AG09309 (cell line): ENCODE data around the gene OGA.

ENCODE experiments used
- DNase-seq: peaks from one replicate; pipeline ENCODE4 v3.0.0-alpha.2; 2010; ENCODE audit warnings: low read depth
- H3K4me3 ChIP-seq: 2 replicates; pipeline ENCODE4 v1.5.1; 2011; ENCODE audit warnings: mild to moderate bottlenecking, low read depth, low read length, moderate library complexity; ENCODE audit not compliant: control insufficient read depth
- TF ChIP-seq, protein P1 (sequence below): IDR thresholded peaks from 2 replicates; pipeline ENCODE4 v1.5.1; 2011; ENCODE audit warnings: mild to moderate bottlenecking, low read depth, low read length, inconsistent platforms; ENCODE audit not compliant: insufficient read depth, control insufficient read depth; ENCODE audit errors: missing control alignments

The OGA gene

DNA sequence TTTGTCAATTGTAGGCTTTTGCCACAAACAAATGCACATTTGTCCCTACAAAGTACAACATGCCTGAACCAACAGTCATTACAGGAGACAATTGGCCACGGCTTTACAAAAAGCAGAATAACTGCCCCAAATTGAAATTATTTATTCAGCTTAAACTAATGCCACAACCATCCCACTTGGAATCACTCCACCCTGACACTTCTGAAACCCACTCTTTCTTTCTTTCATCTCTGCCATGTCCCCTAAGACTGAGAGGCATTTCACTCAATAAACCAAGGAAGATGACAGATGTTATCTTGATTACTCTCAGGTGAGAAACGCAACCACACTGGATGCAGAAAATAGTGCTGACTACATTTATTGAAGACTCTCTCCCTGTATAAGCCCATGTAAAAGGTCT, 32.4 kb downstream of the OGA start:
- TF ChIP-seq, protein P1, sequence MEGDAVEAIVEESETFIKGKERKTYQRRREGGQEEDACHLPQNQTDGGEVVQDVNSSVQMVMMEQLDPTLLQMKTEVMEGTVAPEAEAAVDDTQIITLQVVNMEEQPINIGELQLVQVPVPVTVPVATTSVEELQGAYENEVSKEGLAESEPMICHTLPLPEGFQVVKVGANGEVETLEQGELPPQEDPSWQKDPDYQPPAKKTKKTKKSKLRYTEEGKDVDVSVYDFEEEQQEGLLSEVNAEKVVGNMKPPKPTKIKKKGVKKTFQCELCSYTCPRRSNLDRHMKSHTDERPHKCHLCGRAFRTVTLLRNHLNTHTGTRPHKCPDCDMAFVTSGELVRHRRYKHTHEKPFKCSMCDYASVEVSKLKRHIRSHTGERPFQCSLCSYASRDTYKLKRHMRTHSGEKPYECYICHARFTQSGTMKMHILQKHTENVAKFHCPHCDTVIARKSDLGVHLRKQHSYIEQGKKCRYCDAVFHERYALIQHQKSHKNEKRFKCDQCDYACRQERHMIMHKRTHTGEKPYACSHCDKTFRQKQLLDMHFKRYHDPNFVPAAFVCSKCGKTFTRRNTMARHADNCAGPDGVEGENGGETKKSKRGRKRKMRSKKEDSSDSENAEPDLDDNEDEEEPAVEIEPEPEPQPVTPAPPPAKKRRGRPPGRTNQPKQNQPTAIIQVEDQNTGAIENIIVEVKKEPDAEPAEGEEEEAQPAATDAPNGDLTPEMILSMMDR = no peak

DNA sequence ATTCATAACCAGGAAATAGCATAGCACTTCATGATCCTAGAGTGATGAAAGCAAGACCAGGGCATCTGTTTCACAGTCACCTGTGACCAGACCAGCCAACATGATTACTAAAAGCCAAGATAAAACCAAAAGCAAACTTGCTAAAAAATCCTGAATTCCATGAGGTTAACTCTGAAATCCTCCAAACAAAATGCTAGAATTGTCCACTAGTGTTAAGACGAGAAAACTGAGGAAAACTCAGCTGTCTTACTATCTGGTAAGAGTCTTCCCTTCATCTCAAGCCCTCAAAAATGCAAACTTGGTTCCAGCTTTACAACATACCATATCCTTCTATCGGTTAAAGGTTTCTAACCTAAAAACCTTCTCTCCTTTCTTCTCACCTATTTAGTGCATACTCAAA, 33.7 kb downstream of the OGA start:
- H3K4me3 ChIP-seq = no peak overlapping the region
- no peak for DNase-seq
- TF ChIP-seq, protein P1 = no peak

More for the DNA sequence above, 32.4 kb downstream of the OGA start:
- H3K4me3 ChIP-seq = no peak overlapping the region
- DNase-seq = no peak

DNA sequence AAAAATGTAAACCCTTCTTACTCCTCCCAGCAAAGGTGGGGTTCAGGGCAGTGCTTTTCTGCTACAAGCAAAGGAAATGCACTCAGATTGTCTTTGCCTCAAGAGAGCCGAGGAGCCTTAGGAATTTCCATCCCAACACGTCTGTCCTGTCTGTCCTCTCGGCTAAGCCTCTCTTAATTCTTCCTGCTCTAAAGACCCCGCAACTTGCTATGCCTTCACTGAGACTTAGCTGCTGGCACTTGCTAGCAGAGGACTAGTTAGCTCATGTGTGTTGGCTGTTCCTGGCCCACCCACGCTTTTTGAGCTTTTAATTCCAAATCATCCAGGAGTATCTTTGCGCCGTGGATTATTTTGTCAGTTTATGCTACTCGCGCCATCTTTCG, 34.5 kb downstream of the OGA start:
- TF ChIP-seq, protein P1 = no peak
- peak overlapping the region; percentile 88 for H3K4me3 ChIP-seq
- DNase-seq = no peak

DNA sequence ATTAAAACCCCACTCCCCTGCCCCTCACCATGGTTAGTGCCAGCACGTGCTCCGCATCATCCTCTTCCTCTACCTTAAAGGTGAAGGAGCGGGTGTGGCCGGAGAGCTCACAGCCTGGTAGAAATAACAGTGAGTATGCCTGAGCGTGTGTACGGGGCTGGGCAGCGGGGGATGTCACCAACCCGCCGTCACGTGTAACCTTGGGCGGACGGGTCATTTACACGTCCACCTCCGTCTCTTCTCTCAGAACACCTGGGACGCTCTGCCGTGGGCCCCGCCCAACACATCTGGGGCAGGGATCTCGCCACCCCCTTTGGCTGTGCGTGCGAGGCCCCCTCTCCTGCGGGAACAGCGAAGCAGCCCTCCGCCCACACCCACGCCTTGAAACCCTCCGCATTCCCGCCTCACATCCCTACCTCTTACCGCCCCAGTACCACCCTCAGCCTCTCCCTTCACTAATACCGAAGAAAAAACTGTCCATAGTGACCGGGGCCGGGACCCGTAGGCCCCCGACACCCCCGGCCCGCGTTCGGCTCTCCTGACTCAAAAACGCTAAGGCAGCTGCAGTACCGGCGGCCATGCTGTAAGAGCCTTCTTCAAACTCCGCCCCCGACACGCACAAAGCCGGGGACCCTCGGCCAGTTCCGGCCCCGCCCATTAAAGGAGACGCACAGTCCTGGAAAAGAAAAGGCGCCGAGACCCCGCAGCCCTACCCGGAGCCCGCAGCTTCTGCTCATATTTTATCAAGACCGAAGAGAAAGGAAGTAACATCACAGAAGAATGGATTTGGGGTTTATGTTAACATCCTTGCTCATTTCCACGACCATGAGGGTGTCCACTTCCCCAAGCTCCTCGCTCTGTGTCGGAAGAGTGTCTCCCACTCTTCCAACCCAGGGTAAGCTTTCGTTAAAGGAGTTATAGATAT, 35.2 kb downstream of the OGA start, which contains the start of gene NPM3:
TSS of gene NPM3 (minus strand) at position 636 of the 925 bp plus-strand sequence. CDS start at position 580, 56 bp downstream.
- DNase-seq = peak; percentile 11
- peak within 1 kb of the TSS; percentile 88 for H3K4me3 ChIP-seq
- TF ChIP-seq, protein P1 = no peak

DNA sequence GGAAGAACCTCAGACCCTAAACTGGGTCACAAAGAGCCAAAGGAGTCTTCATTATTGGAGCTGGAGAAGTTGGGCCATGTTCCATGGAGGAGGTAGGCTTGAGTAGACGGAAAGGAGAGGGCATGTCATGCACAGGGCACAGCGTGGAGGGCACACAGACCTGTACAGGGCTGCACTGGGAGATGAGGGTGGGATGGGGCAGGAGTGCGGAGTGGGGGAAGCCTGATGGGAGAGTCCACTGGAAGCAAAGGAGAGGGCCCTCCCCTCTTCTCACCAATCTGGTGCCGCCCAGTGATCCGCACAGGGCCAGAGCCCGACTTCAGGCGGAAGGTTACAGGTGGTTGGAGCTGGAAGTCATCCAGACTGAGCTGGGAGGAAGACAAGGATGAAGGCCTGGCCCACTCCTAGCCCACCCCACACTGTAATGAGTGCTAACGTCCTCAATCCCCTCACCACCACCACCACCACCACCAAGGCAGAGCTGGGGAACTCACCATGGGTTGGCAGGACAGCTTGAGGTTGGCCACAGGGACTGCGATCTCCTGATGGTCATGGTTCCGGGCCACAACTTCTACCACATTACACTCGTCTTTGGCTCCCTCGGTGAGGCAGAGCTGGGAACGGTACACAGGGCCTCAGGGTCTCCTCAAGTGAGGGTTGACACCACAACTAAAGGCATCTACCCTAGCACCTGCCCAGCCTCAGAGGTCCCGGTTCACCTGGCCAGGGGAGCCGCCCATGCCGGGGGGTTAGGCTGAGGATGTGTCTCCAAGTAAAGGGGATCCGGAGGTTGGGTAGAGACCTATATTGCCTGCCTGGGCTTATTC, 36.0 kb downstream of the OGA start:
- DNase-seq = no peak
- TF ChIP-seq, protein P1 = no peak
- H3K4me3 ChIP-seq = peak overlapping the region; percentile 88

DNA sequence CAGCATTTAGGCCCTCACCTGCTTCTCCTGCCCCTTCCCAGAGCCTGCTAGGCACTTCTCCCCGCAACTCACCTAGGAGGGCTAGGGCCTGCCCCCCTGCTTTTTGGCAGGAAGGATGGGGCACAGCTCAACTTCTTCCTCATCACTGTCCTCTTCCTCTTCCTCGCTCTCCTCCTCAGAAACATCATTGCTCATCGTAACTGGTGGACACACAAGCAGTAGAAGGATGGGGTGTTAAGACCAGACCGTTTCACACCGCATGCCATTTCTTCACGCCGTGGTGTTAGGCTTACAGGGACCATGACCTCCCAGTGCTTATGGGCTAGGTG, 36.6 kb downstream of the OGA start:
- no peak overlapping the region for H3K4me3 ChIP-seq
- TF ChIP-seq, protein P1 = no peak
- DNase-seq = no peak
